AG04450 (cell line): ENCODE data around the gene HTR1D. TPM values are rescaled to one million over a fixed set of nuclear protein-coding genes. Genes with fewer than 3 reads are reported as not detected.

Source experiments
- CTCF ChIA-PET: fragments of 300-600, 350-600 bp; formaldehyde crosslinking; extraction: SDS; loops from one replicate; lab custom pipeline; 2022; ENCODE audit warnings: antibody characterized with exemption, inconsistent platforms; lab: Charles Lee
- POLR2A ChIA-PET: fragments of 350-600 bp; formaldehyde crosslinking; extraction: SDS; loops from one replicate; lab custom pipeline; 2021; ENCODE audit warnings: antibody characterized with exemption, inconsistent platforms; lab: Yijun Ruan, JAX
- DNase-seq: peaks from one replicate; pipeline ENCODE4 v3.0.0-alpha.2; 2011; ENCODE audit warnings: low read depth, low spot score
- H3K27ac ChIP-seq: one replicate; pipeline ENCODE4 v1.5.1; 2012; ENCODE audit warnings: low read depth, low read length, control low read depth
- H3K27me3 ChIP-seq: one replicate; pipeline ENCODE4 v1.6.0; 2012; ENCODE audit warnings: low read length; ENCODE audit not compliant: control insufficient read depth, insufficient read depth
- H3K4me3 ChIP-seq: 2 replicates; pipeline ENCODE4 v1.5.1; 2011; ENCODE audit warnings: mild to moderate bottlenecking, low read depth, low read length, control low read depth
- H3K9me3 ChIP-seq: 2 replicates; pipeline ENCODE4 v1.5.1; 2012; ENCODE audit warnings: low read length; ENCODE audit not compliant: control insufficient read depth, insufficient read depth
- polyA plus RNA-seq: library from polyadenylated mRNA; depleted of rRNA; stranded (reverse); fragments of >200 nt; gene quantifications from 2 replicates; pipeline ENCODE4 v1.2.3, GENCODE V29; 2011
- TF ChIP-seq, protein P1 (sequence below): IDR thresholded peaks from 2 replicates; pipeline ENCODE4 v1.5.1; 2011; ENCODE audit warnings: low read depth, low read length, control low read depth, inconsistent platforms

Gene HTR1D
- polyA plus RNA-seq, 1 experiment = 0.07 TPM

DNA sequence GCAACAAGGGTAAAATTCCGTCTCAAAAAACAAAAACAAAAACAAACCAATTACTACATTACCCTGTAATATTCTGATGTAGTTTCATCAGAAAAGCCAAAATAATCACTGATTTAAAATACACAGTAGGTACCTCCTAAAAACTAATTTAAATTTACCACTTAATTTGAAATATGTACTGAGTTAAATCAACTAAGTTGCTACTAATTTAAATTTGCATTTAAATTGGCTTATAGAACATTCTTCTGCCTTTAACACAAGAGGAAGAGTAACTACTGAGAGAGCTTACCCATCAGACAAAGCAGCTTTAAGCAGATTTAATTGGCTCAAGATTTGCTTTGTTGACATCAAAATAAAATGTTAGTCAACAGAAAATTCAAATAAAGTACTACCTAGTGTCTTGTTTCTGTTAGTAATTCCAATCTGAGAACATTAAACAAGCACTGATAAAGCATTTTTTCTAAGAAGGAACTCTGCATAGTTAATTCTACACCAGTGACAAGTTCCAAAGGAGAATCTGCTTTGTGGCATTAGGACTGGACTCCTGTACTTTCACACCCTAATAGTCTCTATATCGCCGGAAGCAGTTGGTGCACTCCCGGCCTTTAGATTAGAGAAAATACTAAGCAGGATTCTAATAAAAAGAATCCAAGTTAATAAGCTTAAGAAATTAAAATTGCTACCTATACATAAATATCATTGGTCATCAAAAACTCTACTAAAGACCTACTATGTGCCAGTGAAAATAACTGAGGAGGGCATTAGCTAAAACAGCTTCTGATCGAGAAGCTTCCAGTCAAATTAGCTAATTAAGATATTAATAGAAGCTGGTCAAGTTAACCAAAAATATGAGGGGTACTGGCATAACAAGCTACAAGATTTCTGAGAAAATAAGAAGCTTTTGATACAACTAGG is 57.1 kb downstream of the HTR1D start:
- POLR2A ChIA-PET = interaction anchor here (0.6 kb wide), 1 partner anchor 113 kb away, joined by 6 read pairs; no protein-coding TSS in a partner anchor

DNA sequence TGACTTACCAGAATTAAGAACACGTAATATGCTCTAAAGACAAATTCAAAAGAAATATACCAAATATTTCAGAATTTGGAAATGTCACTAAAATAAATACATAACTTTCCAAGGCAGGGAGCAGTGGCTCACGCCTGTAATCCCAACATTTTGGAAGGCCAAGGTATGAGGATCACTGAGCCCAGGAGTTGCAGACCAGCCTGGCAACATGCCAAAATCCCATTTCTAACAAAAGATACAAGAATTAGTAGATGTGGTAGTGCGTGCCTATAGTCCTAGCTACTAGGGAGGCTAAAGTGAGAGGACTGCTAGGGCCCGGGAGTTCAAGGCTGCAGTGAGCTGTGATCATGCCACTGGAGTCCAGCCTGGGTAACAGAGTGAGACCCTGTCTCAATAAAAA is 60.4 kb downstream of the HTR1D start:
- DNase-seq = no peak
- TF ChIP-seq, protein P1, sequence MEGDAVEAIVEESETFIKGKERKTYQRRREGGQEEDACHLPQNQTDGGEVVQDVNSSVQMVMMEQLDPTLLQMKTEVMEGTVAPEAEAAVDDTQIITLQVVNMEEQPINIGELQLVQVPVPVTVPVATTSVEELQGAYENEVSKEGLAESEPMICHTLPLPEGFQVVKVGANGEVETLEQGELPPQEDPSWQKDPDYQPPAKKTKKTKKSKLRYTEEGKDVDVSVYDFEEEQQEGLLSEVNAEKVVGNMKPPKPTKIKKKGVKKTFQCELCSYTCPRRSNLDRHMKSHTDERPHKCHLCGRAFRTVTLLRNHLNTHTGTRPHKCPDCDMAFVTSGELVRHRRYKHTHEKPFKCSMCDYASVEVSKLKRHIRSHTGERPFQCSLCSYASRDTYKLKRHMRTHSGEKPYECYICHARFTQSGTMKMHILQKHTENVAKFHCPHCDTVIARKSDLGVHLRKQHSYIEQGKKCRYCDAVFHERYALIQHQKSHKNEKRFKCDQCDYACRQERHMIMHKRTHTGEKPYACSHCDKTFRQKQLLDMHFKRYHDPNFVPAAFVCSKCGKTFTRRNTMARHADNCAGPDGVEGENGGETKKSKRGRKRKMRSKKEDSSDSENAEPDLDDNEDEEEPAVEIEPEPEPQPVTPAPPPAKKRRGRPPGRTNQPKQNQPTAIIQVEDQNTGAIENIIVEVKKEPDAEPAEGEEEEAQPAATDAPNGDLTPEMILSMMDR = no peak
- POLR2A ChIA-PET = no interaction called here
- Histone ChIP-seq H3K9me3 (no peaks in the 10 kb centered on the region), H3K27me3 (no peaks in the 10 kb centered on the region), H3K4me3 (no peak overlapping the region), H3K27ac (no peak overlapping the region)
- CTCF ChIA-PET = no interaction called here

More for the DNA sequence above, 57.1 kb downstream of the HTR1D start:
- TF ChIP-seq, protein P1 = no peak
- CTCF ChIA-PET = interaction anchor here (2.1 to 2.2 kb wide), 2 partner anchors 24 to 61 kb away, joined by 6 to 7 read pairs; no protein-coding TSS in a partner anchor
- Histone ChIP-seq H3K27ac (no peak overlapping the region), H3K9me3 (no peaks in the 10 kb centered on the region), H3K4me3 (no peak overlapping the region), H3K27me3 (no peaks in the 10 kb centered on the region)
- DNase-seq = no peak

DNA sequence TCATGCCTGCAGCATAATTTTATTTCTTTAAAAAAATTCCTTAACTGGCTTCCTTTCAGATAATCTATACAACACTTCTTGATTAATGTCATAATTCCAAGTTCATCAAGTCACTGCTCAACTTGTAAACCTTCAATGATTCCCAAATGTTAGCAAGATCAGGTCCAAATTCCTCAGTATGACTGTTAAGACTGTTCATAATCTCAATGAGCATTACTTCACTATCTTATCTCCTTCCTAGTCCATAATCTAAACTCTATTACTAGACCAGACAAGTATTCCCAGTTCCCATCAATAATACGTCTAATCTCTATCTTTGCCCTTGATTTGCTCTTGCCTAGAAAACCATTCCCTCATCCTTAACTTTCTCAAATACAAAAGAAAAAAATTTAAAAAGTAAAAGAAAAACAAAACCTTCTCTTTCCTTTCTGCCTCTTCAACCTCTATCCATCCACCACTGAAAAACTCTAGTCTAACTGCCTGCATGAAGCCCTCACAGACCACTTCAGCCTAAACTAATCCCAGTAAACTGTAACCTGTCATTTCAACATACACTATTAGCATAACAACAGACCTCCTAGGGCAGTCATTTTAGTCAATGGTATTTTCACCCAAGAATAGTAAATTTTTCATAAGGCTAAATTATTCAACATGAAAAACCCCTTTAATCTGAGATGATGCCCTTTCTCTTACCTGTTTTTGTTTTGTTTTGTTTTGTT is 64.2 kb downstream of the HTR1D start:
- H3K27ac ChIP-seq = no peak overlapping the region
- DNase-seq = no peak
- ChIA-PET POLR2A (no interaction called here), CTCF (no interaction called here)
- H3K27me3 ChIP-seq = no peaks in the 10 kb centered on the region
- TF ChIP-seq, protein P1 = no peak
- H3K9me3 ChIP-seq = no peaks in the 10 kb centered on the region
- no peak overlapping the region for H3K4me3 ChIP-seq

DNA sequence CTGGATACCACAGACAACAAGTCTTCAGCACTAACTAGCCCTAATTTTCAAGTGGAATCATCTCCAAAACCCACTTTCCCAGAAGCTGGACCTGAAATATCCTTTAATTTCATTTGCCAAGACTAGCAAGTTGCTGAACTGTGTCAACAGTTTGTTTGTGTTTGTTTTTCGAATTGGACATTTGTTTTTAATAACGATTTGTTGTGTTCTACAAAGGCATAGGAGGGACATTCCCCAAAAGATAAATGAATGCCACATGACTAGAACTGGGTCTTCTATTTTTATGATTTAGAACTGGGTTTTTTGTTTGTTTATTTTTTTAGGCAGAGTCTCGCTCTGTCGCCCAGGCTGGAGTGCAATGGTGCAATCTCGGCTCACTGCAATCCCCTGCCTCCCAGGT is 66.6 kb downstream of the HTR1D start:
- ChIA-PET CTCF (no interaction called here), POLR2A (interaction anchor here (0.7 kb wide), 1 partner anchor 11 kb away, joined by 3 read pairs; no protein-coding TSS in a partner anchor)
- no peak for DNase-seq
- Histone ChIP-seq H3K9me3 (no peaks in the 10 kb centered on the region), H3K27ac (no peak overlapping the region), H3K27me3 (no peaks in the 10 kb centered on the region), H3K4me3 (no peak overlapping the region)
- TF ChIP-seq, protein P1 = no peak
